GM18520 (cell line): Measurements from ENCODE around the gene FYCO1.
"Not testable (repeated sequence)": the region's sequence is repeated elsewhere in the genome, so short reads cannot be mapped to it uniquely, and the experiment has no call there.

ENCODE experiments used
- ATAC-seq: cut with Tn5 transposase; IDR thresholded peaks from one replicate; pipeline ENCODE4 v1.9.1; 2021; ENCODE audit not compliant: unreplicated experiment

The FYCO1 gene

DNA sequence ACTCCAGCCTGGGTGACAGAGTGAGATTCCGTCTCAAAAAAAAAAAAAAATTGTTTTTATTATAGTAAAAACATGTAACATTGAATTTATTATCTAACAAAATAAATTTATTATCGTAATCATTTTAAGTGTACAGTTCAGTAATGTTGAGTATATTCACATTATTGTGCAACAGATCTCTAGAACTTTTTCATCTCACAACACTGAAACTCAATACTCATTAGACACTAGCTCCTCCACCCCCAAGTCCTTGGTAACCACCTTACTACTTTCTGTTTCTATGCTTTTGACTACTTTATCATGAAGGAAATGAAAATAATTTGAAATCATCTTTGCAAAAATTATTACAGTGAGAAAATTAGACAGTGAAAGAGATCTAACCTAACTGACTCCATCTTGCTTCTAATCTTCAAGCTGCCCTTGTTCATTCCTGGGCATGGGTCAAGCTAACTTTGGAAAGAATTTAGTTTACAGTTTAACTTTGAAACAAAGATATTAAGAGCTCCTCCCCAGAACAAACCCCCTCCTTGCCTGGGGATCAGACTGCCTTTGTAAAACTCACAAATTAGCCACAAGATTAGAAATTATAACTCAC is 15.0 kb upstream of the FYCO1 start:
- no peak for ATAC-seq

DNA sequence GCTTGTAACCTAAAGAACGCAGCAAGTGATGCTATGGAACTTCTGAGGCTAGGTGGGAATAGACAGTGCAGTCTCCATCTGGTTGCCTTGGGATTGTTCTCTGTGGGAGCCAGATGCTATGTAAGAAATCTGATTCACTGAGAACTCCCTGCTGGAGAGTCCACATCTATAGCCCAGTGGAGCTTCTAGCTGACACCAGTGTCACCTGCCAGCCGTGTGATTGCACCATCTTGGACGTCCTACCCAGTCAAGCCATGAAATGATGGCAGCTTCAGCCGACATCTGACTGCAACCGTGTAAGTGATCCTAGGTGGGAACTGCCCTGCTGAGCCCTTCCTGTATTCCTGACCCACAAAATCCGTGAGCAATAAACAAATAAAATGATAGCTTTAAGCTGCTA is 12.4 kb upstream of the FYCO1 start:
- no peak for ATAC-seq

DNA sequence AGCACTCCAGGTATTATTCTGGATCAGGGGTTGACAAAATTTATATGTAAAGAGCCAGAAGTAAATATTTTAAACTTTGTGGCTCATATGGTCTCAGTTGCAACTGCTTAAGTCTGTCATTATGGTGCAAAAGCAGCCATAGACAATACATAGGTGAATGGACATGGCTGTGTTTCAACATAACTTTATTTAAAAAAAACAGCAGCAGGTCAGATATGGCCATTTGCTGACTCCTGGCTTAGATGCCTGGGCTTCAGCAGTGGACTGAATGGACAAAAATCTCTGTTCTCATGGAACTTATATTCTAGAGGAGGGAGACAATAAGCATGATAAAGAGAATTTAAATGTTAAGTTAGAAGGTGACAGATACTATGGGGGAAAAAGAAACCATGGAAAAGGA is 11.7 kb upstream of the FYCO1 start:
- no peak for ATAC-seq

DNA sequence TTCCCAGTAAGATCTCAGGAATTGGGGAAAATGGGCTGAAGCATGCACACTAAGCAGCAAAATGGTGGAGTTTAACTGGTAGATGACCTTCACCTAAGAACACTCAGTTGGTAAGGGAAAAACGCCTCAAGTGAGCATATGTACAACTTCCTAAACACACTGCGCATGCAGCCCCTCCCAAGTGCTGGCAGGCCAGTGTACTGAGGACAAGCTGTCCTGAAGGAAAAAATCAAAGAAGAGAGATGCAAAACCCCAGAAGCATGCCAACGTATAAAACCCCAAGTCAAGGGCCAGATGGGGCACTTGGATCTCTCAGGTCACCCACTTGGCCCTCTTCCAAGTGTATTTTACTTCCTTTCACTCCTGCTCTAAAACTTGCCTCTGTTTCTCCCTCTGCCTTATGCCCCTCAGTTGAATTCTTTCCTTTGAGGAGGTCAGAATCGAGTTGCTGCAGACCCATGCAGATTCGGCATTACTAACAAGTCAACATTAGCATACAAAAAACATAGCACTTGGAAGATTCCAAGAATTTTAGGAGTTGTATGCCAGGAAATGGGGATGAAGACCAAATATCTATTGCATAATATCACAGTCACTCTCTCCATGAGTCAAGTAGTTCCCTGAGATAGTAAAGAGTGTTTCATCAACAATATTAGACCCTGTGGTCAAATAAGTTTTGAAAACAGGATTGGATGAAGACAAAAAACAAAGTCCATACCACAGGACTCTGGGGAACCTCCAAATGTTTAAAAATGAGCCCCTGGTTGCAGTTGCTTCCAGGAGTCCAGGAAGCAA is 10.8 kb upstream of the FYCO1 start:
- no peak for ATAC-seq

DNA sequence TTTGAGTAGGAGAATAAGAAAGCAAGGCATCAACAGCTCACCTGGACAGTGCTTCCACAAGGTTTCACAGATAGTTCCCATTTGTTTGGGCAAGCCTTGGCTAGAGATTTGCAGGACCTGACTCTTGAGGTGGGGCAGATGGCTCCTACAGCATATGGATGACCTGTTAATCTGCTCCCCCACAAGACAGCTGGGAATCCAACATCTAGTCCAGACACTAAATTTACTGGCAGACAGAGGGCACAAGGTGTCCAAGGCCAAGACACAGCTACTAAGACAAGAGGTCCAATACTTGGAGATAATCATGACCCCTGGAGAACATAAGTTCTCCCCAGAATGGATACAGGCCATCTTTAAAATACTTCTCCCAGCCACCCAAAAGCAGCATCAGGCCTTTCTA is 8.1 kb upstream of the FYCO1 start:
- ATAC-seq = not testable (repeated sequence)

DNA sequence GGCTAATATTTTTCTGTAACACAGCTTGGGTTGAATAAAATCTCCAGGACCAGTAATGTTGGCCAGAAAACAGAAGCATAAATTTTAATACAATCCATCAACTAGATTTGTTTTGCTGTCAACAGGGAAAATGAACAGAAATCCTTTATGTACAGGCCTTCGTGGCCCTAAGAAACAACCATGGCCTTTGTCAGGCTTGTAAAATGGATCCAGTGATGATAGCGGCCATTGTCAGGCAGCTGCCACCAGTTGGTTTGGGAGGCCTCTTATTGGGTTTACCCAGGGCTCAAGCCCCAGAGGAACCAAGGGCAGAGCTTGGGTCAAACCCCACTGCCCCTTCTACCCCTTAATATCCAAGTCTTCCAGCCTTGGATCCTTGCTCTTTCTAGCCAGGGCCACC is 5.6 kb upstream of the FYCO1 start:
- ATAC-seq = no peak

DNA sequence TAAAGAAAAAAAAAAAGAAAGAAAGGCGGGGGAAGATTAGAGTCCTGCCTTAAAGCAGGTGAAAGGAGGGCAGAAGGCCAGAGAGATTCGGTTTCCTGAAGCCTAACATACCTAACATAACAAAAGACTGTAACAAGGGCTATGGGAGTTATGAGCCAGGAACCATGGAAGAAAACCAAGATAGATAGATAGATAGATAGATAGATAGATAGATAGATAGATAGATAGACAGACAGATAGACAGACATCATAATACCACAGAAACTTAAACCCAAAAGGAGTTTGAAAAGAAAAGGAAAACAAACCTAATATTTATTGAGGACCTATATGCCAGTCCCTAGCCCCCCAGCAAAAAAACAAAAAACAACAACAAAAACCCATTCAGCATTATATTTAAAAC is 2.3 kb upstream of the FYCO1 start:
- ATAC-seq = no peak

DNA sequence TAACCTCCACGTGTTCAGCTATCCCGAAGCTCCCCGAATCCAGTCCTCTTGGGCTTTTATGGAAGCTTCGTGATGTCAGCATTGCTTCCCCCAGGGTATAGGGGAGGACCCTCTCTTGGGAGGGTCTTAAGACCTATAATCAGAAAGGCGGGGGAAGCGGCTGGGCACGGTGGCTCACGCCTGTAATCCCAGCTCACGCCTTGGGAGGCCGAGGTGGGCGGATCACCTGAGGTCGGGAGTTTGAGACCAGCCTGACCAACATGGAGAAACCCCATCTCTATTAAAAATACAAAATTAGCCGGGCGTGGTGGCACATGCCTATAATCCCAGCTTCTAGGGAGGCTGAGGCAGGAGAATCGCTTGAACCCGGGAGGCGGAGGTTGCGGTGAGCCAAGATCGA is 1.9 kb upstream of the FYCO1 start:
- not testable (repeated sequence) for ATAC-seq

DNA sequence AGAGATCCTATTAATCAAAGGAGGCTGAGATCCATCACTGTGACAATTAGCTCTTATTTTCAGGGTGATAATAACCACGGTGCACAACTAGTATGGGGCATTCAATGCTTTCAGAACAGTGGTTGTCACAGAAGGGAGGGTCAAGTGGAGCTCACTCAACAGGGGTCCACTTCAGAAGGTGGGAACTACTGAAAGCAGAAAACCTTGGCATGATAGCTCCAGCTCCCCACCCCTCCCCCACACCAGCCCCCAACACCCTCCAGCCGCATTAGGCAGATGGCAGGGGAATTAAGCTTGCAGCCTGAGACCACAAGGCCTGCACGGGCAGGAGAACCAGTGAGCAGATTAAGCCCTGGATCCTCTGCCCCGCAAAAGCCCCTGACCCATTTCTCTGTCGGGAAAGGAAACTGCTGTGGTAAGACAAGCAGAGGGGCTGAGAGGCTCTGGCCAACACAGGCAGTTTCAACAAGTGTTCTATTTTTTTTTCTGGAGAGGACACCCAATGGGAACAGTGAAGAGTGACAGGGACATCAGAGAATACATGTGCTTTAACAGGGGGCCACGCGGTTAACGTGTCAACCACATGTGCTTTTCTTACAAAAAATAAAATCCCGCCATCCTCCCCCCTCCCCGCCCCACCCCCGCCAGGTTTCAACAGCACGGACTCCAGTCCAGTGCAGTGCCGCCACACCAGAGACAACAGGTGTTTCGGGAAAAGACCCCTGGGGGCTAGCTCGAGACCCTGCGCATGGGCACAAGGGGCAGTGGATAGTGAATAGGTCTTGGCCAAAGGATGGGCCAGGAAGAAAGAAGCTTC is 997 bp downstream of the FYCO1 start:
- peak; percentile 22 for ATAC-seq

DNA sequence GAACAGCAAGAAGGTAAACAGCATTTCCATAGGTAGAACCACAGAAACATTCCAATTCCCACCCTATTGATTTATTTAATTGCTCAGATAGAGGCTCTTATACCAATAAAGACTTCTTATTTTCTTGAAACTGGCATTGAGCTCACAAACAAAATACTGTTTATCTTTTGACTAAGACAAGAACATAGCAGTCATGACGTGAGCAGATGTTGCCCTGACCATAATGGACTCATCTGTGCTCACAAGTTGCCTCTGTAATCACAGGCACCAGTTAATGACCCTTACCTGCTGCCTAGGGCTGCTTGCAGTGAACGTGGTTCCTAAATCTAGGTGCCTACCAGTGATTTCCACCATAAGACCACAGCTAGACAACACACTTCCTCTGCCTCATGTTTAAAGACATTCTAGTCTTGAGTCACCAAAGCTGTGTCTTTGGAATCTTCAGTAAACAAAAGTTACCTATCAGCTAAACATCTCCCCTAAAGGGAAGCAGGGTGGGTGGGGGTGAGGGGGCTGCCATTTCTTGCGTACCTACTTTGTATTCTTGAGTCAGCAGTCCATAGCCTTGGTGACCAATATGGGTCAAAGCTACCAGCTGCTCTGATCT is 2.1 kb downstream of the FYCO1 start:
- ATAC-seq = no peak

DNA sequence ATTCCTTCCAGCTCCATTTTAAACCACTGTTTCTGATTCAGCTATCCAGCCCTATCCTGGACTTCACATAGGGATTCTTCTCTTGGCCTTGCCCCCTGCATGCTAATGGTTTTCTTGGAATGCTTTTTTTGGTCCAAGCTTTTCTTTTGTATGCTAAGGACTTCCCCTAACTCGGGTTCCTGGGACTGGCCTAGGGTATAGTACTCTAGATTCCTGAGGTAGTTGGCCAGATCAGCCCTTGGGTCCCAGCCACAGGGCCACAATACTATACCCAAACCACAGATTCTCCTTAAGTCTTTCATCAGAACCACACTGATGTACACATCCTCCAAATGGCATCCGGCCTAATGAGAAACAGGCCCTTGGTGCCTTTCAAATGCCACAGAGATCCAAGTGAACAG is 2.8 kb downstream of the FYCO1 start:
- no peak for ATAC-seq

DNA sequence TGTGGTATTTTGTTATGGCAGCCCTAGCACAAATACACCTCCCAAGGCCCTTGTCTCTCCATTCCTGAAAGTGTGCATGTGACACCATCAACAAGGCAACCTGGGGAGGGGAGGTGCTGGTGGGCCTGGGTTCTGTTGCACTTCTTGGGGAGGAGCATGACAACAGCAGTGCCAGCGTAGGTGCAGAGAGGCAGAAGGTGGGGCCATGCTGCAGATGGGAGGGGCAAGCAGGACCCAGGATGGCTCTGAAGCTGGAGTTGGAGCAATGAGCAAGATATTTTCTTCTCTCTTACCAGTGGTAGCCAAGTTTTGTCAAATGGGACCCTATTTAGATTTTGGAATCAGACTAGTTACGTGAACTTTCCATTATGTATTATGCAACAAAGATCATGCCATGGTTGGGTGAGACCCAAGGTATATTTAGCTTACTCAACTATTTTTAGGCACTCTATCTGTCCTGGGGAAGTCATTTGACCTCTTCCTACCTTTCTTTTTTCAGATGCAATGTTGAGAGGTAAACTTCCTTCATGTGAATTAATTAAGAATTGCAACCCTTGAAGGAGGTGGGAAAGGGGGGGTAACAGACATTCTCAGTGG is 3.4 kb downstream of the FYCO1 start:
- ATAC-seq = no peak

DNA sequence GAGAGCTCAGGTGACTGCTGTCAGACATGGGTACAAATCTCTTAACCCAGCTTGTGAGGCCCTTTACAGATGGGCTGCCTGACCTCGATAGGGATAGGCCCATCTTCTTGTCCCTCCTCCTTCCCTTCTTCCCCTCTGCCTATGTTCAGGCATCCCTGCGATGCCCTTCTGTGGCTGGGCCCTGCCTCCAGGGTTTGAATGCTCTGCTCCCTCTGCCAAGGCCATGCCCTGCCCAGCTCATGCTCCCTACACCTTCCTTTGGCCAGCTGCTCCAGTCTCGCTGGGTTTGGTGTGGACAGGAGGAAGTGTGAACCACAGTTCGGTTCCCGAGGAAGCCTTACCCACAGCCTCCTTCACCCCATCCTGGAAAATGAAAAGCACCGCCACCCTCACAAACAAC is 4.3 kb downstream of the FYCO1 start:
- no peak for ATAC-seq

DNA sequence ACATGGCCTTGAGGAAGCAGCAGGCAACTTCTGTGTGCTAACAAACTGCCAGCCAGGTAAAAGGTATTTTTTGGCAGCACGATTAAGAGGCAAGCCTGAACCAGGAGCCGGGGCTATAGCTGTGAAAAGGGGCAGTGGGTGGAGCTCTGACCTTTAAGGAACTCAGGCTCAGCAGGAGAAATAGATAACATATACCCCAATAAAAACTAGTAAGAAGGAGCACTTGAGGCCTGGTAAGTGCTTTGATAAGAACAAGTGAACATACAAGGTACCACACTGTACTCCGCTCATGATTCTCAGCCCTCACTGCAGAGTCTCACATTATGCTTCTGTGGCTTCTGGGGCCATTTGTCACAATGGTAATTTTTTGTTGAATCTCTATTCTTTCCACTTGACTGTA is 5.4 kb downstream of the FYCO1 start:
- ATAC-seq = no peak

DNA sequence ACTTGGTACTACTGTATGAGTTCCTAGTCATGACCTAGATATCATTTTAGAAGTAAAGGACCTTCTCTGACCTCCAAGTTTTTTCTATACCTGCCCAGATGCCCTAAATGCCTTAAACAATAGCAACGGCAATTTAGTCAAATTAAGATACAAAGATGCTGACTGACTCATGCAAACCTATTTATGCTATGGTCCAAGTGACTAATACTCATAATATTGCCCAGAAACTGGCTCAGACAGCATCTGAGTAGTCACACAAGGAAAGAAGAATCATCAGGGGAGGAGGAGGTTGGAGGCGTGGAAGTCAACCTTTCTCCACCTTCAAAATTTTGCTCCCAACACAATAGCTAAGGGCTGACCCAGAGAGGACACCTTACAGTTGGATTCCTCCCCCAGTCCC is 6.8 kb downstream of the FYCO1 start:
- ATAC-seq = no peak

DNA sequence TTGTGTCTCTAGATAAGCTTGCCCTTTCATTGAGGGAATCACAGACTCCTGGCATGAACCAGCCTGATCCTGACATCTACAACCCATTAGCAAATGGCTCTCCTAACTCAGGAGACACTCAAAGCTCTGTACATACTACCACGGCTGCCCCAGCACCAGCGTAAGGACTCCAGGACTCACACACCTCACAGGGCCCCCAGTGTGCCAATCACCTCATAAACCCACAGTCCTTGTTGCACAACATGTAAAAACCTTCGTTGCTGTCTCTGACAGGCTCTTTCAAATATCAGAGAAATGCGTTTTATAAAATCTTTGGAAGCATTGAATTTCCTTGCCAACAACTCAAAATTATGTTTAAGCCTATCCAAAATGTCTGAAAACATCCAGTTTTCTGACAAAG is 7.3 kb downstream of the FYCO1 start:
- no peak for ATAC-seq

DNA sequence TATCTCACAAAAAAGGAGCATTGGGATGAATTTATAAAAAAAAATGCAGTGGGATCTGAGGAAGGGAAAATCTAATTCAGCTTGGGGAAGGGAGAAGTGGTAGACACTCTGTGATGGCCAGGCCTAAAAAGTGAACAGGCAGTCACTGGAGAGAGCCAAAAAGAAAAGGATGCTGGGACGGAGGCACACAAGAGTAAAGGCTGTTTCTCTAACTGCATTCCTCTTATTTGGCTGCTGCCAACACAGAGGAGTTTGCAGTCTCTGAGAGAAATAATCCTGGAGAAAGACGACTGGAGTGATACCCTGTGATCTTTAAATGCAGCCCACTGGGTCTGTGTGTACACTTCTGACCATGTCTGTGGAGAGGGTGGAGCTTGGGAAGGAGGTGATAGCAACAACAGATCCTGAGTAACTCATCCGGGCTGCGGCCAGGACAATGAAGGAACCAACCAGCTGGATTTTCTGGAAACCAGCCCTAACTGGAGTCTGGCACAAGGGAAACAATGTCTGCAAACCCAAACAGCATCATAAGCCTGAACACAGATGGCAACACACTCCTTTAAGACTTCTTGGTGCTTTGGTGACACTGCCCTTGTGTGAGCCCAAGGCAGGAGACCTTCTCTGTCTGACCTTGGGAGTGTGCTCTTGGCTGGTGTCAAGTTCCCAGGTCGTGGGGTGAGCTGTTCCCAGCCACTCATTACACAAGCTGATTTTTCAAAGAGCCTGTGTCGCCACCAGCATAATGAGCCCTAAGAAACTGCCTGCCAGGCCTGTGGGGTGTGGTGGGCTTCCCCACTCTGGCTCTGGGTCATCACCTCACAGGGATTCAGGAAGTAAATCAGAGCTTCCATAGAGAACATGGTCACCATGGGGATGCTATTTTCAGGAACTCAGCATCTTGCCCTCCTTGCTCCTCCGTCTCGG is 8.0 kb downstream of the FYCO1 start:
- no peak for ATAC-seq

DNA sequence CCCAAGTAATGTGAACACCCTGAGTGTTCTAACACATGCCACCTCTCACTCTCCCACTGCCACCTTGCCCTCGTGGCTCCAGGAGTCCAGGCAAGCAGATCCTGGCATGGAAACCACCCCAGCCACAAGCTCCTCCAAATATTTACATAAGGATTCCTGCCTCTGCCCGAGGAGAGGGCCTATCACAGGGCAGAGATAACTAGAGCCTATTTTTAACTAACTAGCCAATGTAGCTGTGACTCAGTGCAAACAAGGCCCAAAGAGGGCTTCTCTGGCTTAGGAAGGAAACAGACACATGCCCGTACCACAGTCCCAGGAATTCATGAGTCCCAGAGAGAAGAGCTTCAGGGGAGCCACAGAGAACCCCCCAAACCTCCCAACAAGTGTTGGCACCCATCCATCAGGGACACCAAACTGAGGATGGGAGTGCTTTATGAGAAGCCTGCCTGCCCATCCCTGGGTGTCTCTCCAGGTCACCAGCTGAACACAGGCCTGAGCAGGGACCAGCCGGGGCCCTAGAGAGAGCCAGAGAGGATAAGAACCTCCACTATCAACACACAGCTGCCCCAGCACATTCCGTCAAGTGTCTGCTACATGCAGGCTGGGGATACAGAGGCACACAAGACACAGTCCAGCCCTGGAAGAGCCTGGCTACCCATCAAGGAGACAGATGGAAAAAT is 9.2 kb downstream of the FYCO1 start:
- ATAC-seq = no peak

DNA sequence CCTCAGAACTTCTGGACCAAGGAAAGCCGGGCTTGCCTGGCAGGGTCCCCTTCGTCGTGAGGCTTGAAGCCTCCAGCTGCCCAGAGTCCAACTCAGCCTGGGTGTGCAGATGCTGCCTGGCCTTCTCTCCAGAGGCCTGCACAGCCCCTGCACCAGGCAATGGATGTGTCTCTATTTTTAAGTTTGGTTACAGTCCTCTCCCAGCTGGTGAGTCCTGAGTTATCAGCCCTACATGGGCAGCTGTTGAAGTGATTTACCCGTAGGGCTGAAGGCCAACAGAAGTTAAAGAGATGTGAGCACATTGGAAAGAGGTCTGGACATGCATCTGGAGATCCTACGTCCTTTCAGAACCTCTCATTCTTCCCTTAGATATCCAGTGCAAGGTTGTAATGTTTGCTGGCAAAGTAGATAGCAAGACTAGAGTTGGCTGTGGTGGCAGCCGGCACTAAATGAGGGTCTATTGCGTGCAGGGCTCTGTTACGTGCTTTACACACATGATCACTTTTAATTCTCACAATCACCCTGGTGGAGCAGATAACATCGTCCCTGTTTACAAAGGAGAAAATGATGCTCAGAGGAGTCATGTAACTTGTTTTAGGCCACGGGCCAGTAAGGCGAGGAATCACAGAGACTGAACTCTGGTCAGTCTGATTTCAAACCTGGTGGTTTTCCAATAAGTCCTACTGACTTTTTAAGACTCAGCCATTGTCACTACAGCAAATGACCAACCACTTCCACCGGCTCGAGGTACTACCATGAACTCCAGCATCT is 9.9 kb downstream of the FYCO1 start:
- no peak for ATAC-seq
